Endothelial cell of umbilical vein (primary cell): ENCODE results near the gene SRSF3. TPM values are rescaled to one million over a fixed set of nuclear protein-coding genes. Genes with fewer than 3 reads are reported as not detected.
"Not testable (repeated sequence)": the region's sequence is repeated elsewhere in the genome, so short reads cannot be mapped to it uniquely, and the experiment has no call there.

Experiments
- BruUV-seq: library from RNA; stranded (reverse); fragments of 400-500 nt; replicated peaks from 2 replicates; lab custom pipeline; 2021; lab: Mats Ljungman, UMichigan
- CTCF ChIA-PET: fragments of 300-600, 350-600 bp; sonication (Branson Sonifier 250); formaldehyde crosslinking; loops from one replicate; lab custom pipeline; 2021; ENCODE audit warnings: antibody characterized with exemption, inconsistent platforms; lab: Charles Lee
- POLR2A ChIA-PET: fragments of 300-600, 350-600 bp; sonication (Branson Sonifier 250); formaldehyde crosslinking; loops from one replicate; lab custom pipeline; 2021; ENCODE audit warnings: antibody characterized with exemption, inconsistent platforms; lab: Charles Lee
- DNase-seq: peaks from one replicate; pipeline ENCODE4 v3.0.0-alpha.2; 2011; ENCODE audit warnings: low read depth, low spot score
- FAIRE-seq: peaks from 2 replicates; lab custom pipeline; 2011; peaks lifted over from hg19 to GRCh38; lab: Jason Lieb, UNC
- H2AFZ ChIP-seq: 2 replicates; pipeline ENCODE4 v1.6.0; 2012; ENCODE audit warnings: low read depth, low read length, control low read depth, inconsistent platforms
- H3K27ac ChIP-seq: 2 replicates; pipeline ENCODE4 v1.5.1; 2011; ENCODE audit warnings: low read depth, mild to moderate bottlenecking, control low read depth, low read length, moderate library complexity; ENCODE audit not compliant: insufficient read depth
- H3K27me3 ChIP-seq, 2 experiments: 2 replicates each; pipeline versions ENCODE4 v1.6.0 to v1.6.1; 2011; ENCODE audit warnings: low read length in 2 of 2, mixed read lengths in 1 of 2; ENCODE audit not compliant: control insufficient read depth in 2 of 2, insufficient read depth in 2 of 2
- H3K36me3 ChIP-seq, 2 experiments: 2 replicates in 1 of 2; 3 replicates in 1 of 2; pipeline ENCODE4 v1.5.1; 2011; ENCODE audit warnings: low read length in 2 of 2, mild to moderate bottlenecking in 1 of 2, moderate library complexity in 1 of 2; ENCODE audit not compliant: control insufficient read depth in 2 of 2, insufficient read depth in 2 of 2; ENCODE audit errors: extremely low read depth in 1 of 2
- H3K4me1 ChIP-seq: 3 replicates; pipeline ENCODE4 v1.5.1; 2011; ENCODE audit warnings: mild to moderate bottlenecking, low read length; ENCODE audit not compliant: control insufficient read depth, insufficient read depth; ENCODE audit errors: extremely low read depth
- H3K4me2 ChIP-seq: 2 replicates; pipeline ENCODE4 v1.6.1; 2011; ENCODE audit warnings: low read length, control low read depth, mixed read lengths; ENCODE audit not compliant: insufficient read depth
- H3K4me3 ChIP-seq, 3 experiments: fragments of 200-600 bp in 1 of 3; sonication (generic), shearing (Covaris generic) in 1 of 3; replicated peaks in 1 of 3; 2 replicates each; pipeline ENCODE4 v1.5.1; 2011 to 2016; ENCODE audit warnings: control low read depth in 3 of 3, low read length in 3 of 3, mild to moderate bottlenecking in 2 of 3, inconsistent platforms in 1 of 3, low read depth in 1 of 3, moderate library complexity in 1 of 3; ENCODE audit not compliant: insufficient read depth in 1 of 3
- H3K79me2 ChIP-seq: 2 replicates; pipeline ENCODE4 v1.6.0; 2012; ENCODE audit warnings: low read length, inconsistent platforms; ENCODE audit not compliant: control insufficient read depth, insufficient read depth
- H3K9ac ChIP-seq: replicated peaks from 2 replicates; pipeline ENCODE3; 2011; ENCODE audit warnings: low read length, control low read depth; ENCODE audit not compliant: insufficient read depth; ENCODE audit errors: extremely low read depth
- H3K9me1 ChIP-seq: replicated peaks from 3 replicates; pipeline ENCODE4 v1.6.0; 2011; ENCODE audit warnings: mild to moderate bottlenecking, low read length; ENCODE audit not compliant: control insufficient read depth, insufficient read depth; ENCODE audit errors: extremely low read depth
- H3K9me3 ChIP-seq: replicated peaks from 2 replicates; pipeline ENCODE4 v1.5.1; 2012; ENCODE audit warnings: low read length, inconsistent platforms; ENCODE audit not compliant: control insufficient read depth, insufficient read depth
- H4K20me1 ChIP-seq: replicated peaks from 2 replicates; pipeline ENCODE3; 2011; ENCODE audit warnings: mild to moderate bottlenecking, low read length; ENCODE audit not compliant: control insufficient read depth, insufficient read depth; ENCODE audit errors: extremely low read depth
- FOS ChIP-seq: IDR thresholded peaks from 2 replicates; pipeline ENCODE4 v1.6.1; 2011; ENCODE audit warnings: mild to moderate bottlenecking, low read length, moderate library complexity, borderline replicate concordance; ENCODE audit not compliant: insufficient read depth
- GATA2 ChIP-seq: IDR thresholded peaks from 2 replicates; pipeline ENCODE4 v1.7.0; 2011; ENCODE audit warnings: low read depth, mild to moderate bottlenecking, moderate library complexity, mixed read lengths, low read length; ENCODE audit not compliant: insufficient read length, insufficient read depth
- JUN ChIP-seq: IDR thresholded peaks from 2 replicates; pipeline ENCODE4 v1.6.1; 2011; ENCODE audit warnings: borderline replicate concordance, low read depth; ENCODE audit not compliant: insufficient read length, insufficient read depth
- MYC ChIP-seq: IDR thresholded peaks from one replicate; pipeline ENCODE4 v1.6.1; 2011; ENCODE audit warnings: mild to moderate bottlenecking, low read depth, low read length
- dilution Hi-C: fragments of 300-500 bp; cut with MboI; formaldehyde crosslinking; loops from one replicate; pipeline ENCODE4 v1.15.0; 2019; ENCODE audit warnings: low sequenced_read_pairs; ENCODE audit not compliant: extremely low pct_ligation_motif_present
- intact Hi-C: fragments of 100-400 bp; cut with micrococcal nuclease; formaldehyde crosslinking; loops from one replicate; pipeline ENCODE4 v1.10.0; 2022
- polyA plus RNA-seq, 4 experiments: library from polyadenylated mRNA; depleted of rRNA in 3 of 4; stranded (reverse) in 3 of 4; unstranded in 1 of 4; fragments of >200 nt; gene quantifications; 2 replicates each; pipeline versions ENCODE4 v1.2.1 to v1.2.3, GENCODE V29; 2011 to 2012; ENCODE audit warnings: missing spikeins in 1 of 4
- total RNA-seq: library from RNA; stranded (reverse); gene quantifications from 2 replicates; pipeline ENCODE4 v1.2.3, GENCODE V29; 2021

Gene SRSF3
- total and polyA plus RNA-seq, 2 donors (not counting 3 experiments of a cell fraction or from before 2014, with no cell fraction given) = 317 to 393 TPM

GRCh38 chr6:36611679-36612078 lies 17.5 kb downstream of the SRSF3 start:
- POLR2A ChIA-PET = not testable (repeated sequence)

GRCh38 chr6:36612101-36612625 lies 18.0 kb downstream of the SRSF3 start:
- Histone ChIP-seq H3K4me2 (no peak overlapping the region), H3K36me3 (peaks cover 6 to 17% of the 10 kb centered on the region in 2 experiments), H3K9me1 (no peaks in the 10 kb centered on the region), H3K79me2 (peaks cover 8% of the 10 kb centered on the region), H3K4me3 (no peak overlapping the region), H3K9ac (no peak overlapping the region), H3K27ac (no peak overlapping the region), H2AFZ (no peak overlapping the region), H3K4me1 (peaks cover 8% of the 10 kb centered on the region), H4K20me1 (peaks cover 5% of the 10 kb centered on the region), H3K9me3 (no peaks in the 10 kb centered on the region), H3K27me3 (no peaks in the 10 kb centered on the region)
- ChIA-PET CTCF (interaction anchor here (1.2 to 1.6 kb wide), 3 partner anchors 70 to 147 kb away, joined by 3 to 4 read pairs (median 3); no protein-coding TSS in a partner anchor), POLR2A (no interaction called here)
- intact Hi-C loops = no loop called here
- no peak for FAIRE-seq
- no peak for TF ChIP-seq GATA2
- TF ChIP-seq FOS = no peak
- TF ChIP-seq MYC = no peak
- no peak for TF ChIP-seq JUN
- dilution Hi-C loops = loop anchor here (10.0 kb wide), 1 partner anchor 73 kb away; no protein-coding TSS in a partner anchor
- BruUV-seq = no TSS peak
- no peak for DNase-seq

More at GRCh38 chr6:36611679-36612078, 17.5 kb downstream of the SRSF3 start:
- H3K4me1 ChIP-seq, intact Hi-C loops, FAIRE-seq, H3K9me3 ChIP-seq, H3K79me2 ChIP-seq, H3K27me3 ChIP-seq, H3K9ac ChIP-seq, H3K9me1 ChIP-seq, H2AFZ ChIP-seq, BruUV-seq, H3K4me3 ChIP-seq, H4K20me1 ChIP-seq, DNase-seq, H3K4me2 ChIP-seq, H3K27ac ChIP-seq: not testable (repeated sequence)
- H3K36me3 ChIP-seq = peaks cover 6 to 21% of the 10 kb centered on the region in 2 experiments
- CTCF ChIA-PET = interaction anchor here (1.2 to 1.6 kb wide), 4 partner anchors 14 to 148 kb away, joined by 3 to 4 read pairs (median 3); no protein-coding TSS in a partner anchor
- dilution Hi-C loops = loop anchor here (10.0 kb wide), 1 partner anchor 73 kb away; no protein-coding TSS in a partner anchor
